ENCODE data around the gene DYTN. TPM values are rescaled to one million over a fixed set of nuclear protein-coding genes. Genes with fewer than 3 reads are reported as not detected.

Gene DYTN
- total RNA-seq, 1 experiment from 2014 or later = not detected

DNA sequence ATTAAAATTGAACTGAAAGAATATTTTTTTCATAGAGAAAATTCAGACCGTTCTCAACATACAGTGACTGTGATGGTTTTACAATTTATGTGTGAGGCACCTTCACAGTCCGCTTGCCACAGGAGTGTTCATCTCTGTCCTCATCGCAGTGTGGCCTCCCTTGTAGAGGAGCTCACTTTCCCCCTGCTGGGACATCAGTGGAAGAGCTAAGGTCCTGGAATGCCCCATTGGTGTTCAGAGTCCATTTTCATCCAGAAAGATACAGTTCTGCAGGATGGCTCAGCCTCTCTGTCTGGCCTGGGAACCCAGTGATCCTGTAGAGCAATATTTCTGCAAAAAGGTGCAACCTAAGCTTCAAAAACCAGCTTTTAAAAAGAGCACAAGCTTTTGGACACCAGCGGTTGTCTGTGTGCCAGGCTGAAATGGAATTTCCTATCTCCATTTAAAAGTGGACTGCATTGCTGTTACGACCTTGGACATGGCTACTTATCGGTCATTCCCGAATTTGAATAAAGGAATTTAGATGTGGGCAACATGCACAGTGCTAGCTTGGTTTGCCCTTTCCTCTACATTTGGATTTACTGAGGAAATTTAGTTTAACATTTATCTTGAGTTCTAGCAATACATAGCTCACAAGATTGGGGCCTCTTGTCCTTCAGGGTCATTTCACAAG lies 102.6 kb downstream of the DYTN start:
- Histone ChIP-seq H3F3A (ENCODE audit: insufficient read depth, low read depth) (peaks cover 6% of the 10 kb centered on the region; the same call in 1 of the 2 replicates), H3K36me3 (ENCODE audit: low read depth) (no peaks in the 10 kb centered on the region), H3K27me3 (ENCODE audit: insufficient read depth, low read depth) (no peaks in the 10 kb centered on the region), H3K4me1 (replicated peaks; ENCODE audit: insufficient read depth) (no peaks in the 10 kb centered on the region; the same call in 1 of the 2 replicates), H3K27ac (peak overlapping the region; percentile 32; the same call in 1 of the 2 replicates), H3K9me2 (ENCODE audit: insufficient read depth) (no peaks in the 10 kb centered on the region), H2AFZ (no peak overlapping the region), H4K20me1 (ENCODE audit: insufficient read depth) (no peaks in the 10 kb centered on the region), H3K9me3 (ENCODE audit: insufficient read depth, low read depth) (no peaks in the 10 kb centered on the region), H3K79me2 (ENCODE audit: low read depth) (no peaks in the 10 kb centered on the region), H3K4me2 (no peak overlapping the region), H3K4me3 (no peak overlapping the region)
- TF ChIP-seq EZH2 (IDR thresholded peaks at IDR 0.05; ENCODE audit: low read depth) = no peak
- TF ChIP-seq, protein P1, sequence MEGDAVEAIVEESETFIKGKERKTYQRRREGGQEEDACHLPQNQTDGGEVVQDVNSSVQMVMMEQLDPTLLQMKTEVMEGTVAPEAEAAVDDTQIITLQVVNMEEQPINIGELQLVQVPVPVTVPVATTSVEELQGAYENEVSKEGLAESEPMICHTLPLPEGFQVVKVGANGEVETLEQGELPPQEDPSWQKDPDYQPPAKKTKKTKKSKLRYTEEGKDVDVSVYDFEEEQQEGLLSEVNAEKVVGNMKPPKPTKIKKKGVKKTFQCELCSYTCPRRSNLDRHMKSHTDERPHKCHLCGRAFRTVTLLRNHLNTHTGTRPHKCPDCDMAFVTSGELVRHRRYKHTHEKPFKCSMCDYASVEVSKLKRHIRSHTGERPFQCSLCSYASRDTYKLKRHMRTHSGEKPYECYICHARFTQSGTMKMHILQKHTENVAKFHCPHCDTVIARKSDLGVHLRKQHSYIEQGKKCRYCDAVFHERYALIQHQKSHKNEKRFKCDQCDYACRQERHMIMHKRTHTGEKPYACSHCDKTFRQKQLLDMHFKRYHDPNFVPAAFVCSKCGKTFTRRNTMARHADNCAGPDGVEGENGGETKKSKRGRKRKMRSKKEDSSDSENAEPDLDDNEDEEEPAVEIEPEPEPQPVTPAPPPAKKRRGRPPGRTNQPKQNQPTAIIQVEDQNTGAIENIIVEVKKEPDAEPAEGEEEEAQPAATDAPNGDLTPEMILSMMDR (conservative IDR thresholded peaks at IDR 0.05) = no peak
- POLR2A ChIA-PET (ENCODE audit: unreplicated experiment) = interaction anchor here (0.6 kb wide), 1 partner anchor 30 kb away, joined by 5 read pairs; no protein-coding TSS in a partner anchor
- TSS peak; percentile 50 for BruUV-seq (replicated peaks)
- CTCF ChIA-PET = no interaction called here
- intact Hi-C loops (cut with micrococcal nuclease; ENCODE audit: unreplicated experiment) = no loop called here
- DNase-seq = no peak

DNA sequence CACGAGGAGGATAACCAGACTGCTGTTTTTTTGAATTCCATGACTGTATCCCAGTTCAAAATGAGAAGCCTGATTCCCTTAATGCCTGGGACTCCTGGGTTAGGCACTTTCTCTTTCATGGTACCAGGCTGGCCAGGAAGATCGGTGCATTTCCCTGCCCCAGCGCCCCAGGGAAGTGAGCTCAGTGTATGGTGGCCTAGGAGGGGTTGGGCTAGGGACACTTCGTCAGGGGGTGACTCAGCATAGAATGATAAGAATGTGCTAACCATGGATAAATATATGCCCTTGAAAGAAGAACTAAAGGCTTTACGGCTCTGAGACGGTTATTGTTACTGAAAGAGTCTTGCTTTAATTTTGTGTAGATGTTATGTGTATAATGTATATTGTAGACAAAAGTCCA lies 103.4 kb downstream of the DYTN start:
- no peak for TF ChIP-seq EZH2 (IDR thresholded peaks at IDR 0.05; ENCODE audit: low read depth)
- TF ChIP-seq, protein P1 (conservative IDR thresholded peaks at IDR 0.05) = no peak

DNA sequence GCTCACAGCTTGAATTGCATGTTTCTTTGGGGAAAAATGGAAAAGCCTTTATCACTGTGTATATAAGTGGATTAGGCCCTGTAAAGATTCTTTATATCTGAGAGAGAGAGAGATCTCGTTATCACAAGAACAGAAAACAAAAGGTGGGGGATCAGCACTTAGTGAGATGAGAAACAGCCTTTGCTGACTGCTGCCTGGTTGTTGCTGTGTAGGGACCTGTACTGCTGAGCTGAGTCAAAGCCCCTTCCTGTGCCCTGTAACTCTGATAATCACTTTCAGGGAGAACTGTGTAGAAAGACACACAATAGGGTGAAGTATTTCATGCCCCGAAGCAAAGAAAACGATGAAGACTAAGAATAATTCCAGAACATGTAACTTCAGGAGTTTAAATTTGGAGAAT lies 106.5 kb downstream of the DYTN start:
- POLR2A ChIA-PET (ENCODE audit: unreplicated experiment) = no interaction called here
- H3K4me3 ChIP-seq = no peak overlapping the region
- no peaks in the 10 kb centered on the region for H3K79me2 ChIP-seq (ENCODE audit: low read depth)
- no peaks in the 10 kb centered on the region for H3K27me3 ChIP-seq (ENCODE audit: insufficient read depth, low read depth)
- no peaks in the 10 kb centered on the region for H3K36me3 ChIP-seq (ENCODE audit: low read depth)
- intact Hi-C loops (cut with micrococcal nuclease; ENCODE audit: unreplicated experiment) = no loop called here
- no peaks in the 10 kb centered on the region for H3K9me3 ChIP-seq (ENCODE audit: insufficient read depth, low read depth)
- no peaks in the 10 kb centered on the region for H4K20me1 ChIP-seq (ENCODE audit: insufficient read depth)
- peaks cover 6% of the 10 kb centered on the region; the same call in 1 of the 2 replicates for H3F3A ChIP-seq (ENCODE audit: insufficient read depth, low read depth)
- no peaks in the 10 kb centered on the region; the same call in 1 of the 2 replicates for H3K4me1 ChIP-seq (replicated peaks; ENCODE audit: insufficient read depth)
- H2AFZ ChIP-seq = no peak overlapping the region
- H3K27ac ChIP-seq = no peak overlapping the region
- H3K4me2 ChIP-seq = no peak overlapping the region
- BruUV-seq (replicated peaks) = no TSS peak
- TF ChIP-seq, protein P1 (conservative IDR thresholded peaks at IDR 0.05) = no peak
- no peak for TF ChIP-seq EZH2 (IDR thresholded peaks at IDR 0.05; ENCODE audit: low read depth)
- CTCF ChIA-PET = interaction anchor here (0.6 kb wide), 1 partner anchor 9 kb away, joined by 3 read pairs; no protein-coding TSS in a partner anchor
- no peak for DNase-seq
- no peaks in the 10 kb centered on the region for H3K9me2 ChIP-seq (ENCODE audit: insufficient read depth)

More for the DNA sequence above, 103.4 kb downstream of the DYTN start:
- Histone ChIP-seq H3K4me2 (no peak overlapping the region), H3K4me3 (no peak overlapping the region), H3K27me3 (ENCODE audit: insufficient read depth, low read depth) (no peaks in the 10 kb centered on the region), H3K9me3 (ENCODE audit: insufficient read depth, low read depth) (no peaks in the 10 kb centered on the region), H3F3A (ENCODE audit: insufficient read depth, low read depth) (peaks cover 6% of the 10 kb centered on the region; the same call in 1 of the 2 replicates), H2AFZ (peak overlapping the region; percentile 58; the same call in 1 of the 2 replicates), H4K20me1 (ENCODE audit: insufficient read depth) (no peaks in the 10 kb centered on the region), H3K4me1 (replicated peaks; ENCODE audit: insufficient read depth) (no peaks in the 10 kb centered on the region; the same call in 1 of the 2 replicates), H3K27ac (no peak overlapping the region), H3K9me2 (ENCODE audit: insufficient read depth) (no peaks in the 10 kb centered on the region), H3K36me3 (ENCODE audit: low read depth) (no peaks in the 10 kb centered on the region), H3K79me2 (ENCODE audit: low read depth) (no peaks in the 10 kb centered on the region)
- CTCF ChIA-PET = no interaction called here
- DNase-seq = peak in 1 of 2 experiments; percentile 51
- intact Hi-C loops (cut with micrococcal nuclease; ENCODE audit: unreplicated experiment) = no loop called here
- no TSS peak for BruUV-seq (replicated peaks)
- POLR2A ChIA-PET (ENCODE audit: unreplicated experiment) = interaction anchor here (0.6 kb wide), 2 partner anchors 29 to 35 kb away, joined by 3 to 5 read pairs; no protein-coding TSS in a partner anchor
